ENCODE results near the gene KLHL3.
"Not testable (repeated sequence)": the region's sequence is repeated elsewhere in the genome, so short reads cannot be mapped to it uniquely, and the experiment has no call there.

KLHL3 gene, protein sequence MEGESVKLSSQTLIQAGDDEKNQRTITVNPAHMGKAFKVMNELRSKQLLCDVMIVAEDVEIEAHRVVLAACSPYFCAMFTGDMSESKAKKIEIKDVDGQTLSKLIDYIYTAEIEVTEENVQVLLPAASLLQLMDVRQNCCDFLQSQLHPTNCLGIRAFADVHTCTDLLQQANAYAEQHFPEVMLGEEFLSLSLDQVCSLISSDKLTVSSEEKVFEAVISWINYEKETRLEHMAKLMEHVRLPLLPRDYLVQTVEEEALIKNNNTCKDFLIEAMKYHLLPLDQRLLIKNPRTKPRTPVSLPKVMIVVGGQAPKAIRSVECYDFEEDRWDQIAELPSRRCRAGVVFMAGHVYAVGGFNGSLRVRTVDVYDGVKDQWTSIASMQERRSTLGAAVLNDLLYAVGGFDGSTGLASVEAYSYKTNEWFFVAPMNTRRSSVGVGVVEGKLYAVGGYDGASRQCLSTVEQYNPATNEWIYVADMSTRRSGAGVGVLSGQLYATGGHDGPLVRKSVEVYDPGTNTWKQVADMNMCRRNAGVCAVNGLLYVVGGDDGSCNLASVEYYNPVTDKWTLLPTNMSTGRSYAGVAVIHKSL

DNA sequence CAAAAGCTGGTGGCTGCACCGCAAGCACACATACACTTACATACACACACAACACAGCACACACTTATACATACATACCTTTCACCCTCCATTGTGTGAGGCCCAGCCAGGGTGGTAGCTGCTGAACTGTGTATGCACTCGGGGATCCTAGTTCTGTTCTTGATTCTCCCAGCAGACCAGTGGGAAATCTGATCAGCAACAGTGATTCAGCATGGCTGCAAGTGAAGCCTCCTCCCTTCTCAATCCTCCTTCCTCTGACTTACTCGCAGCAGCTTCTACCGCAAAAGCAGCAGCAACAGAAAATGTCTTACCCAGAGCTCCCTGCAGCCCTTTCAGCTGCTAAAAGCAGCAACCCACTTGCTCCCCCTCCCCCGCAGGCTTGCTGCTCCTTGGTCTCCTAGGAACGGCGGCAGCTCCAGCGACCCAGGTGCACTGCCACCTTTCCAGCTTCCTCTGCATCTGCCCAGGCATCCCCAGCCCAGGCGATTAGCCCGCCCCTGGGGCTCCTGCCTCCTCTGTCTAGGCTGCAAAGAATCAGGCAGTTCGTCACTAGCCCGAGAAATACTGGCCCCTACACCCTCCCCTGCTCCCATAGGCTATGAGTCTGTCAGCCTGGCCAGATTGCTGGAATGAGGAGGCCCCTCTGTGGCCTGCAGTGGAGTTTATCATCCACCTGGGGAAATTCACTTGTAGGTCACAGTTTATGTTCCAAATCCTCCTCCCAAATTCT is at the start of gene KLHL3:
TSS of gene KLHL3 (minus strand) at position 535 of the 730 bp plus-strand sequence. CDS start at position 92, 443 bp downstream.
- DNase-seq = peak; percentile 62

DNA sequence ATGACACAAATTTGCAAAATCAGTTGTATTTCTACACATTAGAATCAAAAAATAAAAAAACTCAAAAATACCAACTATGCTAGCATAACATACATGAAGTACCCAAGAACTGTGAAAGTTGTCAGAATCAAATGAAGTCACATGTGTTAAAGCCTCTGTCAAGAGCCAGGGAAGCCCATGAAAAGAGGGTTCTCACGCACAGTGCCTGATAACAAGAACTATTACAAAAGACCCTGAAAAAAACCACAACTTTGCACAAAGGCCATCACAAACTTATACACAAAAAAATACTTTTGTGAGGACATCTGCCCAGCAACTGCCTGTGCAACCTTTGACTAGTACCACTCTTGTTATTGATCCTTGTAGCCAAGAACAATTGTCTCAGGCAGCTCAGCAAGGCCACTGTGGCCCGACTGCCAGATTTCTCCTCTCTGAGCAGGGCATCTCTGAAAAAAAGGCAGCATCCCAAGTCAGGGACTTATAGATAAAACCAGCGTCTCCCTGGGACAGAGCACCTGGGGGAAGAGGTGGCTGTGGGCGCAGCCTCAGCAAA is 47.2 kb upstream of the KLHL3 start:
- DNase-seq = no peak

DNA sequence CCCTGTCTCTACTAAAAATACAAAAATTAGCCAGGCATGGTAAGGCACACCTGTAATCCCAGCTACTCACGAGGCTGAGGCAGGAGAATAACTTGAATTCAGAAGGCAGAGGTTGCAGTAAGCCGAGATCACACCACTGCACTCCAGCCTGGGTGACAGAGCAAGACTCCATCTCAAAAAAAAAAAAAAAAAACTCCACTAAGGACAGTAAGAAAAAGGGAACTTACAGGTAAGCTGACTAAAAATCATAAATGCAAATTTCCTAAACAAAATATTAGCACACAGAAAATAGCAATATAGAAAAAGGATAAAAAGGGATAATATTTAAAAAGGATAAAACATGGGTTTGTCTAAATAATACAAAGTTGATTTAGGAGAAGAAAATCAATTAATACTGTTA is 46.2 kb upstream of the KLHL3 start:
- no peak for DNase-seq

DNA sequence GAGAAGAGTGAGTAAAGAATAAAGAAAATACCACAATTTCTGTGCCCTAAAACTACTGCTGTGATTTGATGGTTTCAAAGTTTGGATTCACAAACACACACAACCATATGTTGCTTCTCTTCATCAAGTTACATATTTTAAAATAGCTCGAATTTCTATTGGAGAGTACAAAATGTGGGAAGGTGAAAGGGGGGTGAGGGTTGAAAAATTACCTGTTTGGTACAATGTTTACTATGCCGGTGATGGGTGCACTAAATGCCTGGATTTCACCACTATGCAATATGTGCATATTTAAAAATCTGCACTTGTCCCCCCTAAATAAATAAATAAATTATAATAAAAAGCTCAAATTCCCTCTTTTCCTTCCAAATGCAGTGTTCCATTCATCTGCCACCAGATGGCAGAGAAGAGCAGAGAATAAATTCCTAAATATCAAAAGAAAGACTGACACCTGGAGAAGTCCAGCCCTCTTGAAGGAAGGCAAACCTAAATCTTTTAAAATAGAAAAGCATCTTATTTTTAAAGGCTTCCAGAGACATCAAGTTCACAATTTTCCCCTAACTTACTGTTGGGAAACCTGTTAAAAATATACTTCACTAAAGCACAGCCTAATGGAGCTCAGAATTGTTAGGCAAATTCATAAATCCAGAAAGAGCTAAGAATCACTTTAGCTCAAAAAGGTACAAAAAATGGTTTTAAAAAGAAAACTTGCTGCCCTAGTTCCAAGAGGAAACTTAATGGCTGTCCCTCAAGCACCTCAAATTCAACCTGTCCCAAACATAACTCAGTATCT is 43.1 kb upstream of the KLHL3 start:
- peak; percentile 0 for DNase-seq

DNA sequence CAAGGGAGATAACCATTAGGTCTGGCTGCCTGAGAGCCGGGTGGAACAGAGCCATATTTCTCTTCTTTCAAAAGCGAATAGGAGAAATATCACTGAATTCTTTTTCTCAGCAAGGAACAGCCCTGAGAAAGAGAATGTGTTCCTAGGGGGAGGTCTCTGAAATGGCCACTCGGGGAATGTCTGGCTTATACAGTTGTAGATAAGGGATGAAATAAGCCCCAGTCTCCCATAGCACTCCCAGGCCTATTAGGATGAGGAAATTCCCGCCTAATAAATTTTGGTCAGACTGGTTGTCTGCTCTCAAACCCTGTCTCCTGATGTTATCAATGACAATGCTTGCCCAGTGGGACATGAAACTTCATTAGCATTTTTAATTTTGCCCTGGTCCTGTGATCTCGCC is 32.0 kb upstream of the KLHL3 start:
- not testable (repeated sequence) for DNase-seq

DNA sequence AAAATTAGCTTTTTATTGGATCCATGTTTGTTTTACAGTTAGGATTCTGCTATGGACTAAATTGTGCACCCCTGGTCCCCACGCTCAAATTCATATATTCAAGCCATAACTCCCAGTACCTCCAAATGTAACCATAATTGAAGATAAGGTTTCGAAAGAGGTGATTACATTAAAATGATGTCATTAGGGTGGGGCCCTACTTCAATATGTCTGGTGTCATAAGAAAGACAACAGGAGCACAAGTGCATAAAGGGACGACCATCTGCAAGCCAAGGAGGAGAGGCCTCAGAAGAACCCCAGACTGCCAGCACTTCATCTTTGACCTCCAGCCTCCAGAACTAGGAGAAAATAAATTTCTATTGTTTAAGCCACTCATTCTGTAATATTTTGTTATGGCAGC is 25.7 kb upstream of the KLHL3 start:
- no peak for DNase-seq

DNA sequence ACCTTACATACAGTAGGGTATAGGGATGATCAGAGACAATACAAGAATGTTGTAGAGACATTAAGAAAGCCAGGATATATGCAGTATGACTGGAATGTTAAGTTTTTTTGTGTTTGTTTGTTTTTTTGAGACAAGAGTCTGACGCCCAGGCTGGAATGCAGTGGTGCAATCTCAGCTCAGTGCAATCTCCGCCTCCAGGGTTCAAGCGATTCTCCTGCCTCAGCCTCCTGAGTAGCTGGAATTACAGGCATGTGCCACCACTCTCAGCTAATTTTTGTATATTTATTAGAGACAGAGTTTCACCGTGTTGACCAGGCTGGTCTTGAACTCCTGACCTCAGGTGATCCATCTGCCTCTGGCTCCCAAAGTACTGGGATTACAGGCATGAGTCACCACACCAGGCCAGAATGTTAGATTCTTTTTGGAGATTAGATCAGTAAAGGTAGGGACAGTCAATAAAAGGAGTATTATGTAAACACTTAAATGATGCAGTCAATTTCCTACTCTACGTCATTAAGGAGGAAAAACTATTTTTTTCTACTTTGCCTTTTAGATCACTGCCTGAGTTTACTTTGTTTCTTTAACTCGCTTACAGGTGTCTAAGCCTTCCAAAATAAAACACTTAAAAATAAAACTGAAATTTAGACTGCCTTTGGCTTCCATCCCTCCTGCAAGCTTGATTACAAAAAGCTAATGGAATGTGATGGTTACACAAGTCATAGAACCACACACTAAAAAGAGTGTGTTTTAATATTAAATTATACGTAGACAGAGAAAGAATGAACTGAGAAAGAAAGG is 25.0 kb upstream of the KLHL3 start:
- DNase-seq = no peak

DNA sequence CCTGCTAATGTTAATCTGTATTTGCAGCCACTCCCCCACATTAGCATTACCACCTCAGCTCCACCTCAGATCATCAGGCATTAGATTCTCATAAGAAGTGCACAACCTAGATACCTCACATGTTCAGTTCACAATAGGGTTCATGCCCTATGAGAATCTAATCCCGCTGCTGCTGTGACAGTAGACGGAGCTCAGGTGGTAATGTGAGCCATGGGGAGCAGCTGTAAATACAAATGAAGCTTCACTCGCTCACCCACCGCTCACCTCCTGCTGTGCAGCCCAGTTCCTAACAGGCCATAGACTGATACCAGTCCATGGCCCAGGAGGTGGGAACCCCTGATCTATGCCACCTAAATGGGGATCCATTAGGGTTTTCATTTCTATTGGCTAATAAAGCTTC is 24.4 kb upstream of the KLHL3 start:
- DNase-seq = no peak

DNA sequence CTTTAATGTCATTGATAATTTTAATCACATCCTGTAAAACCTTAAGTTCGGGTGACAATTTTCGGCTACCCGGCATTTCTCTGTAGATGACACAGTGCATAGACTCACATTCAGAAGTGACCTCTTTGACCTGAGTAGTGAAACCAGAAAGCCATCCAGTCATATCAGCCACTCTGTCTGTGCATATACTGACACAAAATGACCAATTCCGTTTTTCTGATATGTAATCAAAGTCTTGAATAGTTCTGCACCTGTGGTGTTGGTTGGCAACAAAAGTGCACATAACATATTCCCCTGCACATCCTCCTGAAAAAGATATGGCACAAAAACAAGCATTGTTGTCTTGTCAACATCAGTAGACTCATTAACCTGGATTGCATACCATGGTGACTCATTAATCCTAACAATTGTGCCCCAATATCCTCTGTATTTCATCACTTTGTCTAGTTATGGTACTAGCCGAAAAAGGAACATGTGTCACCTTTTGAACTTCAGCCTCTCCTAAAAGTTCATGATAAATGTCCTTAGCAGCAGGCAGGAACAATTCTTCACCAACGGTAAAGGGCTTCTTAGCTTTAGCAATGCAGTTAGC is 22.9 kb upstream of the KLHL3 start:
- DNase-seq = no peak

DNA sequence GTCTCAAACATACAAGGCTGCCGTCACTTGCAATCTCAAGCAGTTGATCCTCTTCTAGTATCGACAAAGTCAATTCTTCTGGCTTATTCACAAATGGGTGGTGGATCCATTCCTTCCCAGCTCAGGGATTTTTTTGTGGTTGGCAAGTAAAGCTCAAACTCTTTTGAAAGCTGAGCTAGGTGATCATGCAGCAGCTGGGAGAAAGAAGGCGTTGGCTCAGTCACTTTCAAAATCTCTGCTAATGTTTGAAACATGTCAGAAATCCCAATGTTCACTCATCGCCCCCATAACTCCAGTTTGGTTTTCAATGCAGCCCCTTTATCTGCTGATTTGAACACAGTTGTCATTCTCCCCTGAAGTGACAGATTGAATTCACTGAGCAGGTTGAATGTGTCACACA is 22.2 kb upstream of the KLHL3 start:
- DNase-seq = no peak

DNA sequence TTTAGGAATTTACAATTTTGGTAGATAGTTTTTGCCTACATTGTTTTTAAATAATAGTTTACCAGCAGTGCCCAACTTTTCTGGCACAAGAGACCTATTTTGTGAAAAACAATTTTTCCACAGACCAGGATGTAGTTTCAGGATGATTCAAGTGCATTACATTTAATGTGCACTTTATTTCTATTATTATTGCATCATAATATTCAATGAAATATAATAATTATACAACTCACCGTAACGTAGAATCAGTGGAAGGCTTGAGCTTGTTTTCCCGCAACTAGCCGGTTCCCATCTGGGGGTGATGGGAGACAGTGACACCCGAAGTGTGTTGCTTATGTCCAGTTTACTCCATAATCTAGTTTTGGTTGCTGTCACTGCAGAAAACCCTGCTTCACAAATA is 21.7 kb upstream of the KLHL3 start:
- DNase-seq = no peak

DNA sequence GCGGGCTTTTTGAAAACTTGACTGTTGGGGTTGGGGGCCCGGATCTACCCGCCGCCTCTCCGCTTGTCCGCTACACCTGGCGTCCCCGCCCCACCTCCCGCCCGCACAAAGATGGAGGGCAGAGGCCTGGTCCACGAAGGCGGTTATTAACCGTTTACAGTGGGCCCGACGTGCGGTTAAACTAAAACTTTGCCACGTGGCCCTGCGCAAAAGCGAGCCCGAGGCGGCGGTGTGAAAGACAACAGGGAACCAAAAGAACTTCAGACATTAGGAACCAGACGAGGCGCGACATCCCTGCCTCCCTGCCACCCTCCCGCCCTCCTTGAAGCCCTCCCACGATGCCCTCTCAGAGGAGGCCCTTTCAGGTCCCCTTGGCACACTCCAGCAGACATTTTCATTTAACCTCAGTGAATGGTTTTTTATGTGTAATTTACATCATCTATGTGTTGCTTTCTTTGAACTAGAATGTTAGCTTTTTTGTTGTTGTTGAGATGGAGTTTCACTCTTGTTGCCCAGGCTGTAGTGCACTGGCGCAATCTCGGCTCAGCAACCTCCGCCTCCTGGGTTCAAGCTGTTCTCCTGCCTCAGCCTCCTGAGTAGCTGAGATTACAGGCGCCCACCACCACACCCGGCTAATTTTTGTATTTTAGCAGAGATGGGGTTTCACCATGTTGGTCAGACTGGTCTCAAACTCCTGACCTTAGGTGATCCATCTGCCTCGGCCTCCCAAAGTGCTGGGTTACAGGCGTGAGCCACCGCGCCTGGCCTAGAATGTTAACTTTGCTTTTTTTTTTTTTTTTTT is 19.3 kb upstream of the KLHL3 start:
- no peak for DNase-seq

DNA sequence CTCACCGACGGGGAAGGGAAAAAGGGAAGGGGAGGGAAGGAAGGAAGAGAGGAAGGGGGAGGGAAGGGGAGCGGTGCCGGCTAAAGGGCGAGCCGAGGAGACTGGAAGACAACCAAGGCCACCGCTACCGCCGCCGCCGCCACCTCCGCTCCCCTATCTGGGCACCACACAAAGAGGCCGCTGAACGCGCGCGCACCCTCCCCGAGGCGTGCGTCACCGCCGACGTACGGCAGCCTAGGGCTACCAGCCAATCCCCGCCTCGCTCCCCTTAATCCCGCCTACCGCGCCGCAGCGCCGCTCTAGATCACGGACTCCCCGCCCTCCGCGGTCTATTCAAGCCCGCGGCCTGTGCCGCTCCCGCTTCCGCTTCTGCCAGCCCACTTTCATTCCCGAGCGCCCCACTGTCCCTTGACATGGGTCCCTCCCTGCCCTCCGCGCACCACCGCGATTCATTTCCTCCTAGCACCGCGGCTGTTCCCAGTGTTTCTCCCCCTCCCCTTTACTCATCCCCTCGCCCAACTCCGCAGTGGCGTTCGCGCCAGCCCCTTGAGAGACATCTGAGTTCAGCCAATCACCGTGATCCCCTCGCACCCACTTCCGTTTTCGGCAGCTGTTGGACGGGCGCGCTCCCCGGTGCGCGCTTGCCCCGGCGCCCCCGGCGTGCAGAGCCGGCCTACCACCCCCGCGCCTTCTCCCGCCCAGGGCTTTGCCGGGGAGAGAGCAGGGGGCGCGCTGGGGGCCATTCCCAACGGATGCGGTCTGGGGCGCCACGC is 18.5 kb upstream of the KLHL3 start, which contains the start of gene HNRNPA0:
TSS of gene HNRNPA0 (minus strand) at position 176 of the 773 bp plus-strand sequence. CDS start 297 bp downstream, outside the sequence.
- peak; percentile 82 for DNase-seq

DNA sequence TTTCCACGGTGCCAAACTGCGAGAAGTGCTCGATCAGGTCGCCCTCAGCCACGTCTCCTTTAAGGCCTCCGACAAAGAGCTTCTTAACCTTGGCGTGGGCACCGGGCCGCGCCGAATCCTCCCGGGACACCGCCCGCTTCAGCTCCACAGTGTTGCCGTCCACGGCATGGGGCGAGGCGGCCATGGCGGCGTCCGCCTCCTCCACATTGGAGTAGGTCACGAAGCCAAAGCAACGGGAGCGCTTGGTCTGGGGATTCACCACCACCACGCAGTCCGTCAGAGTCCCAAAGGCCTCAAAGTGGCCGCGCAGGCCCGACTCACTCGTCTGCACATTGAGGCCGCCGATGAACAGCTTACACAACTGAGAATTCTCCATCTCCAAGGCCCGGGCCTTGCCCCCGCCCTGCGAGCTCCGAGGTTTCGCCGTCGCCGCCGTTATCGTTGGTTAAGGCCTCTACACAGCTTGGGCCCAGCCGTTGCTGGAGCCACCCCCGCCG is 17.9 kb upstream of the KLHL3 start:
- DNase-seq = no peak

DNA sequence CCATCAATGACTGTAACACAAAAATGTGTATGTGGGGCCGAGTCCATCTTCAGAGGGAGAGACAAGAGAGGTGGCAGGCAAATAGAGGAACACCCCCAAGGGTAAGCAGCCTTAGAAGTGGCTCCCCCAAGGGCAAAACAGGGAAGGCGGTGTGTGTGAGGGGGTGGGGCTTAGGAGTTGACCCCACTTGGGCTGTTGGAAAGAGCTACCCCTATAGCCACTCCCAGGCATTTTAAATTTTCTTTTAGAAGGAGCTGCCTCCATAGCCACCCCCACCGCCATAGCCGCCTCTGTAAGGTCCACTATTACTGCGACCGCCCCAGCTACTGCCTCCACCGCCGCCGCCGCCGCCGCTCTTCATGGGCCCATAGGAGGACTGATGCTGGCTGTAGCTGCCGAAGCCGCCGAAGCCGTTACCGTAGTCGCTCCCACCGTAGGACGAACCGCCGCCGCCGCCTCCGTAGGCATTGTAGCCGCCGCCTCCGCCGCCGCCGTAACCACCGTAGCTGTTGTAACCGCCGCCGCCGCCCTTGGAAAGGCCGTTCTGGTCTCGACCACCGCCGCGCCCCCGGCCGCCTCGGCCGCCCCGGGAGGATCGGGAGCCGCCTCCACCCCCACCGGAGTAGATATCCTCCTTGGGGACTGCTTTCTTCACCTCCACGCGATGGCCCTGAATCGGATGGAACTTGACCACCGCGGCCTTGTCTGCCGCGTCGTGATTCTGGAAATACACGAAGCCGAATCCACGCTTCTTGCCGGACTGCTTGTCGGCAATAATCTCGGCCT is 17.2 kb upstream of the KLHL3 start:
- no peak for DNase-seq

DNA sequence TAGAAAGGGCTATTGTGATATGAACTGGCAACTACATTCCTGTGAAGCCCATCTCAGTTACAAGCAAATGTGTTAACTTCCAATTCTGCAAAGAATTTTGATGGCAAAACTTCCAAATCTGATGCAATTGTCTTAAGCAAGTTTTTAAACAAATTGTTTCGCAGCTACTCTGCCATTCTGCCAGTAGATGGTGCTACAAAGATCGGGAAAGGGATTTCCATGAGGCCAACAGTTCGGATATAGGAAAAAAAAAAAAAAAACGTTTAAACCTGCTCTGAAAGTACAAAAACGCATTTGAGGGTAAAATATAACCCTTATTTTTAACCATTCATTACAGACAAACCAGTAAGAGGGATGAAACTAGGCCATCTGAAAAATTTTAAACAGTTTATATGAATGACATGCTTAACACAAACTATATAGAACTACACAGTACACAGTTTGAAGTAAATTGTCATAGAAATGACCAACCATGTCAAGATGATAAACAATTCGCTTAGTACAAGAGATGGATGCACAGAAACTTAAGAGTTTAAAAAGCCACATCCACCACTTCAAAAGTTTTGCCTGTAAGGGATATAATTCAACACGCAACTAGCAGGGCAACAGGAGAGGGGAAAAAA is 16.1 kb upstream of the KLHL3 start:
- peak; percentile 15 for DNase-seq

DNA sequence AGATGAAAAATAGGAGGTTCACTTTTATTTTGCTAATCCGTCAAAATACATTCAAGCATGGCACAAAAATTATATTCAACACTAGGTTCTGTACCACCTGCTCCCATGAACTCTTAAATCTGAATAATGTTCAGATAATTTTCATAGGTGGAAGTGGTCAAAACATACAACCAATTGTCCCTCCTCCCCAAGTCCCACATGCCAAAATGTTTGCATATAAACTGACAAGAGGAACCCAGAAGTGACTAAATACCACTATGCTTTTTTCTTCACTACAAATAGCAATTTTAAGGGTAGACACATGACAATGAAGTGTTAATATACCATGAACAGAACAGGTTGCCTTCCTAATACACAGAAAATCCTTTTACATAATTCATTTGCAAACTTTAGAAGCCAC is 14.5 kb upstream of the KLHL3 start:
- no peak for DNase-seq

DNA sequence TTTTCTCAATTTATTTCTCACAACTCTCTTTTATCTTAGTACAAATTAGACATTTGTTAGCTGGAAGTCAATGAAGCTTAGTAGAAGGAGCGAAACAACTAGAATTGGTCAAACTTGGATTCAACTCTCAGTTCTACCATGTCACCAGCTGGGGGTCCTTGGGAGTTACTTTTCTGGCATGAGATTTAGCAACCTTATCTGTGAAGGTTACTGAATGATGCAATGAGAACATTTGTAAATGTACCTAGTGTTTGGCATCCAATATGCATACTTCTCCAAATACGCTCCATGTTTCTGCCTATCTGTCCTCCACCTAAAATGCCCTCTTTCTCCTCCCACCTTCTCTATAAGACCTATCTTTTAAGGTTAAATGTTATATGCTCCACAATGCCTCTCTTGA is 12.0 kb upstream of the KLHL3 start:
- no peak for DNase-seq
